DND-41 (cell line): ENCODE data around the gene POU2F1.

Experiments
- ATAC-seq: fragments of 200-7000 bp; cut with Tn5 transposase; 3 replicates; pipeline ENCODE4 v1.9.1; 2021; ENCODE audit warnings: low read depth; ENCODE audit not compliant: insufficient read depth
- DNase-seq: peaks from one replicate; pipeline ENCODE4 v3.0.0-alpha.2; 2020
- H2AFZ ChIP-seq: 2 replicates; pipeline ENCODE4 v1.6.0; 2012; ENCODE audit warnings: low read depth, low read length
- H3K27ac ChIP-seq: 2 replicates; pipeline ENCODE4 v1.5.1; 2012; ENCODE audit warnings: low read length, inconsistent platforms
- H3K27me3 ChIP-seq: fragments of 200-600 bp; sonication (generic); 2 replicates; pipeline ENCODE4 v1.6.0; 2012; ENCODE audit warnings: low read length, mild to moderate bottlenecking, inconsistent platforms; ENCODE audit not compliant: insufficient read depth, poor library complexity
- H3K36me3 ChIP-seq: 2 replicates; pipeline ENCODE4 v1.5.1; 2012; ENCODE audit warnings: low read length, inconsistent platforms; ENCODE audit not compliant: insufficient read depth
- H3K4me1 ChIP-seq: 2 replicates; pipeline ENCODE4 v1.5.1; 2012; ENCODE audit warnings: mild to moderate bottlenecking, low read length; ENCODE audit not compliant: insufficient read depth
- H3K4me2 ChIP-seq: 2 replicates; pipeline ENCODE4 v1.6.0; 2012; ENCODE audit warnings: mild to moderate bottlenecking, moderate library complexity, low read length, inconsistent platforms; ENCODE audit not compliant: insufficient read depth
- H3K4me3 ChIP-seq, 2 experiments: fragments of 200-600 bp in 1 of 2; shearing (Covaris generic) in 1 of 2; 2 replicates each; pipeline ENCODE4 v1.5.1; 2012 to 2016; ENCODE audit warnings: inconsistent platforms in 2 of 2, low read length in 2 of 2, mild to moderate bottlenecking in 2 of 2, low read depth in 1 of 2, moderate library complexity in 1 of 2
- H3K79me2 ChIP-seq: 2 replicates; pipeline ENCODE4 v1.6.0; 2012; ENCODE audit warnings: low read length, inconsistent platforms; ENCODE audit not compliant: insufficient read depth
- H3K9ac ChIP-seq: 2 replicates; pipeline ENCODE4 v1.6.0; 2012; ENCODE audit warnings: low read depth, mild to moderate bottlenecking, inconsistent platforms, low read length, moderate library complexity
- H3K9me3 ChIP-seq: 2 replicates; pipeline ENCODE4 v1.5.1; 2012; ENCODE audit warnings: low read length, moderate library complexity, mild to moderate bottlenecking, inconsistent platforms; ENCODE audit not compliant: insufficient read depth, severe bottlenecking
- H4K20me1 ChIP-seq: 2 replicates; pipeline ENCODE4 v1.6.0; 2012; ENCODE audit warnings: low read length; ENCODE audit not compliant: insufficient read depth
- CTCF ChIP-seq: IDR thresholded peaks from 2 replicates; pipeline ENCODE4 v1.5.1; 2012; ENCODE audit warnings: borderline replicate concordance, low read length, moderate library complexity, mild to moderate bottlenecking; ENCODE audit not compliant: poor library complexity, severe bottlenecking; ENCODE audit errors: extremely low read depth
- EZH2 ChIP-seq: IDR thresholded peaks from 3 replicates; pipeline ENCODE4 v1.6.1; 2012; ENCODE audit warnings: borderline replicate concordance, low read depth, mild to moderate bottlenecking, moderate library complexity, low read length, inconsistent platforms; ENCODE audit not compliant: severe bottlenecking

POU2F1 gene

DNA sequence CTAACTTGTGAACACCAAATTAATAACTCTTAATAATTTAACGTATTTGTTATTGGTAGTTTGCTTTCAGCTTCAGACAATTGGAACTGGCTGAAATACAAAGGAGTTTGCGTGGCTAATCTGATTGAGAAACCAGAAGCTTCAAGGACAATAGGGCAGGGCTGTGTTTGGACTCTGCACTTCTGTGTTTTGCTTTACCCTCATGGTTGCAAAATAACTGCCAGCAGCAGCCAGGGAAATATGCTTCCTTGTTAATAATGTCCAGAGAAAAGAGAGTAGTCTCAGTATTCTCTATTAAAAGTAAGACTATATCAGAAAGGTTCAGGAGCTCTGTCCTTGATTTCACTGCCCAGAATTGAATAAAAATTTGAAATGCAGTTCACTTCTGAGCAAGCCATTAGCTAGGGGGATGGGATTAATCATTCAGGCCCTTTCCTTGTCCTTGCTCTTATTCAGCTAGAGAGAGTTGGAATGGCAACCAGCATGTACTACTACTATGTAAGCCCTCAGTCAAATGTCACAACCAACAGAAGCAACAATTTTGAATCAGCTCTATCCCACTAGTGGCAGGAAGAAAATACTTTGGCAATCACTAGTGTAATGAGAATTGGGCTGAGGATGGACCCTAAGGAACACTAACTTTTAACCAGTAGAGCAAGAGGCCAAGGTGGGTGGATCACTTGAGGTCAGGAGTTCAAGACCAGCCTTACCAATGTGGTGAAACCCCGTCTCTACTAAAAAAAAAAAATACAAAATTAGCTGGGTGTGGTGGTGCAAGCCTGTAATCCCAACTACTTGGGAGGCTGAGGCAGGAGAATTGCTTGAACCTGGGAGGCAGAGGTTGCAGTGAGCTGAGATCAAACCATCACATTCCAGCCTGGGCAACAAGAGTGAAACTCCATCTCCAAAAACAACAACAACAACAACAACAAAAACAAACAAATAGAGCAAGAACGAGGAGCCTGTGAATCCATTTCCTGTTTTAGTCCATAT lies 76.8 kb downstream of the POU2F1 start:
- no peak for ATAC-seq
- Histone ChIP-seq H2AFZ (no peak overlapping the region), H3K27me3 (no peaks in the 10 kb centered on the region), H4K20me1 (peaks cover 2% of the 10 kb centered on the region; the same call in 1 of the 2 replicates), H3K4me2 (no peak overlapping the region), H3K27ac (no peak overlapping the region), H3K9ac (no peak overlapping the region), H3K9me3 (no peaks in the 10 kb centered on the region), H3K79me2 (peaks cover 54% of the 10 kb centered on the region), H3K36me3 (no peaks in the 10 kb centered on the region), H3K4me1 (no peaks in the 10 kb centered on the region), H3K4me3 (no peak overlapping the region)
- DNase-seq, result no peak
- no peak for TF ChIP-seq CTCF
- TF ChIP-seq EZH2, result no peak

DNA sequence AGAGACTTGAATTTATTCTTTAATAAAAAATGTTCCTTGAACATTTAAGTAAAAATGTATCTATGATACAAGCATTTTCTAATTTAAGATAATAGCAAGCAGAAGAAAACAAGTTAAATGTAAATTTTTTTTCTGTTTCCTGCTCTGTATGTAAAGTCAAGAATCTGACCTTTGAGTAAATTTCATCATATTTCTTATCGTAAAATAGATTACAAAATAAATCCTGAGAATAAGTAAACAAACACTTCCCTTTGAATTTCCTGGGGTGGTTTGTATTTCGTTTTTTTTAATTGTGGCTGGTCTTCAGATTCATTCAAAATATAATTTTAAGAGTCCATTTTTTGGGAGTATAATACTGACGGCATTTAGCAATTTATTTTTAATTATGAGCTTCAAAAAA lies 77.6 kb downstream of the POU2F1 start:
- Histone ChIP-seq H2AFZ (no peak overlapping the region), H3K9me3 (no peaks in the 10 kb centered on the region), H3K79me2 (peaks cover 56% of the 10 kb centered on the region), H3K4me1 (no peaks in the 10 kb centered on the region), H3K4me3 (no peak overlapping the region), H3K27me3 (no peaks in the 10 kb centered on the region), H4K20me1 (peaks cover 2% of the 10 kb centered on the region; the same call in 1 of the 2 replicates), H3K4me2 (no peak overlapping the region), H3K36me3 (no peaks in the 10 kb centered on the region), H3K9ac (no peak overlapping the region), H3K27ac (no peak overlapping the region)
- no peak for DNase-seq
- ATAC-seq, result no peak
- no peak for TF ChIP-seq CTCF
- TF ChIP-seq EZH2, result no peak

DNA sequence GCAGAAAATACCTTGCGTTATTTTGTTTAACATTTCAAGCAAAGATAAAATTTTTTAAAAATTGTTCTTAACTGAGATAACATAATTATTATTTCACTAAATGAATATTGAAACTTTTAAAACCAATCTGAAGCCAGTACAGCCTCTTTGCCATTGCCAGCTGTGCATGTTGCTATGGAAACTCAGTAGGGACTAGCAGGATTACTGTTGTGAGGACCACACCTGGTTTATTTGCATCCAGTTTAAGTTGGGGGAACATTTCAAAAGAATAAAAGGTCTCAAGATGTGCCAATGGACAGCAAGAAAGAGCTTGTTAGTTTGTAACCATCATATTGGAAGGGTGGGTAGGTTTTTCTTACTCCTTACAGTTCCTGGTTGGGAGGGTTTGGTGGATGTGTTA lies 80.7 kb downstream of the POU2F1 start:
- Histone ChIP-seq H3K79me2 (peaks cover 65% of the 10 kb centered on the region), H2AFZ (no peak overlapping the region), H3K9me3 (no peaks in the 10 kb centered on the region), H3K36me3 (no peaks in the 10 kb centered on the region), H4K20me1 (peaks cover 2% of the 10 kb centered on the region; the same call in 1 of the 2 replicates), H3K4me2 (no peak overlapping the region), H3K4me1 (peaks cover 2% of the 10 kb centered on the region; the same call in 1 of the 2 replicates), H3K27ac (no peak overlapping the region), H3K27me3 (no peaks in the 10 kb centered on the region), H3K4me3 (no peak overlapping the region), H3K9ac (no peak overlapping the region)
- TF ChIP-seq EZH2, result no peak
- TF ChIP-seq CTCF, result no peak
- ATAC-seq (0 out of 3 replicates have a peak, but pooled peaks have one; percentile 33), DNase-seq (no peak)
